GM19438 (cell line): Measurements from ENCODE around the gene RTKN2.

Source experiments
- ATAC-seq: cut with Tn5 transposase; IDR thresholded peaks from one replicate; pipeline ENCODE4 v1.9.1; 2021; ENCODE audit warnings: low read depth; ENCODE audit not compliant: unreplicated experiment

RTKN2 gene

GRCh38 chr10:62231371-62231770 is 37.3 kb downstream of the RTKN2 start:
- ATAC-seq, result no peak

- ATAC-seq, result no peak
Measured at GRCh38 chr10:62230344-62231121, 38.1 kb downstream of the RTKN2 start.

GRCh38 chr10:62225362-62225761 is 43.3 kb downstream of the RTKN2 start:
- ATAC-seq, result no peak

- no peak for ATAC-seq
Measured at GRCh38 chr10:62224606-62225005, 44.0 kb downstream of the RTKN2 start.

GRCh38 chr10:62217683-62218082 is 51.0 kb downstream of the RTKN2 start:
- no peak for ATAC-seq

- ATAC-seq, result no peak
Measured at GRCh38 chr10:62214364-62214874, 54.2 kb downstream of the RTKN2 start.

GRCh38 chr10:62205750-62206399 is 62.8 kb downstream of the RTKN2 start:
- ATAC-seq, result no peak

GRCh38 chr10:62199584-62199983 is 69.1 kb downstream of the RTKN2 start:
- no peak for ATAC-seq

- ATAC-seq, result no peak
Measured at GRCh38 chr10:62196528-62196927, 72.1 kb downstream of the RTKN2 start.

- ATAC-seq, result no peak
Measured at GRCh38 chr10:62195675-62195926, 73.0 kb downstream of the RTKN2 start.

GRCh38 chr10:62194924-62195674 is 73.5 kb downstream of the RTKN2 start:
- ATAC-seq, result no peak

- ATAC-seq, result no peak
Measured at GRCh38 chr10:62193479-62193878, 75.2 kb downstream of the RTKN2 start.

- no peak for ATAC-seq
Measured at GRCh38 chr10:62189131-62189530, 79.5 kb downstream of the RTKN2 start.

GRCh38 chr10:62188021-62188616 is 80.5 kb downstream of the RTKN2 start:
- no peak for ATAC-seq

- ATAC-seq, result no peak
Measured at GRCh38 chr10:62186999-62187675, 81.5 kb downstream of the RTKN2 start.

- no peak for ATAC-seq
Measured at GRCh38 chr10:62185919-62186692, 82.5 kb downstream of the RTKN2 start.

GRCh38 chr10:62183857-62184795 is 84.5 kb downstream of the RTKN2 start:
- ATAC-seq, result peak; percentile 1

- peak; percentile 90 for ATAC-seq
Measured at GRCh38 chr10:62183442-62183841, 85.2 kb downstream of the RTKN2 start.

GRCh38 chr10:62182595-62182994 is 86.0 kb downstream of the RTKN2 start:
- ATAC-seq, result no peak
